Panc1 (cell line): ENCODE data around the gene SYCE3.

ENCODE experiments used
- CTCF ChIP-seq: fragments of 450-650 bp; IDR thresholded peaks from 2 replicates; pipeline ENCODE4 v1.5.1; 2017; ENCODE audit warnings: mild to moderate bottlenecking
- POLR2AphosphoS5 ChIP-seq: IDR thresholded peaks from 2 replicates; pipeline ENCODE4 v1.6.1; 2012; ENCODE audit warnings: mild to moderate bottlenecking, low read depth, low read length, moderate library complexity
- SIN3A ChIP-seq: IDR thresholded peaks from 2 replicates; pipeline ENCODE4 v1.6.1; 2012; ENCODE audit warnings: low read depth, mild to moderate bottlenecking, low read length, moderate library complexity, borderline replicate concordance; ENCODE audit not compliant: insufficient read depth
- TCF7L2 ChIP-seq: IDR thresholded peaks from 2 replicates; pipeline ENCODE4 v1.6.1; 2011; ENCODE audit warnings: mild to moderate bottlenecking, low read depth, low read length, inconsistent platforms
- TF ChIP-seq, protein P1 (sequence below), 2 experiments: IDR thresholded peaks; 2 replicates each; pipeline ENCODE4 v1.6.1; 2011 to 2012; ENCODE audit warnings: low read depth in 2 of 2, control low read depth in 1 of 2, low read length in 1 of 2, mild to moderate bottlenecking in 1 of 2, moderate library complexity in 1 of 2; ENCODE audit not compliant: insufficient read depth in 1 of 2

DNA sequence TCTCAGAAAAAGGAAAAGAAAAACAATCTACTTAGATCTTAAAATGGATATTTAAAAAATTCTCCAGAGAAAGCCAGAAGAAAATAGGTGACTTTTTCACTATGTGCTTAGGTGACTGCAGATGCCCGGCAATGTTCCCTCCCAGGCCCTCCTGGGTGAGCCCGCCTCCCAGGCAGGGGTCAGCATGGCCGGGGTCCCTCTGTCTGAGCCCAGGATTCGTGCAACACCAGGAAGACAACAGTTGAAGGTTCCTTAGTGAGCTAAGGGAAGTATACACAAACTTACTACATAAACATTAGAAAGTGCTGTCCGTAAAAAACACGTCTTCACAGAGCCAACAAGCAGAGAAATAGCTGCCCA, 49.4 kb upstream of the SYCE3 start:
- TF ChIP-seq CTCF = no peak
- TF ChIP-seq POLR2AphosphoS5 = no peak
- TF ChIP-seq, protein P1, sequence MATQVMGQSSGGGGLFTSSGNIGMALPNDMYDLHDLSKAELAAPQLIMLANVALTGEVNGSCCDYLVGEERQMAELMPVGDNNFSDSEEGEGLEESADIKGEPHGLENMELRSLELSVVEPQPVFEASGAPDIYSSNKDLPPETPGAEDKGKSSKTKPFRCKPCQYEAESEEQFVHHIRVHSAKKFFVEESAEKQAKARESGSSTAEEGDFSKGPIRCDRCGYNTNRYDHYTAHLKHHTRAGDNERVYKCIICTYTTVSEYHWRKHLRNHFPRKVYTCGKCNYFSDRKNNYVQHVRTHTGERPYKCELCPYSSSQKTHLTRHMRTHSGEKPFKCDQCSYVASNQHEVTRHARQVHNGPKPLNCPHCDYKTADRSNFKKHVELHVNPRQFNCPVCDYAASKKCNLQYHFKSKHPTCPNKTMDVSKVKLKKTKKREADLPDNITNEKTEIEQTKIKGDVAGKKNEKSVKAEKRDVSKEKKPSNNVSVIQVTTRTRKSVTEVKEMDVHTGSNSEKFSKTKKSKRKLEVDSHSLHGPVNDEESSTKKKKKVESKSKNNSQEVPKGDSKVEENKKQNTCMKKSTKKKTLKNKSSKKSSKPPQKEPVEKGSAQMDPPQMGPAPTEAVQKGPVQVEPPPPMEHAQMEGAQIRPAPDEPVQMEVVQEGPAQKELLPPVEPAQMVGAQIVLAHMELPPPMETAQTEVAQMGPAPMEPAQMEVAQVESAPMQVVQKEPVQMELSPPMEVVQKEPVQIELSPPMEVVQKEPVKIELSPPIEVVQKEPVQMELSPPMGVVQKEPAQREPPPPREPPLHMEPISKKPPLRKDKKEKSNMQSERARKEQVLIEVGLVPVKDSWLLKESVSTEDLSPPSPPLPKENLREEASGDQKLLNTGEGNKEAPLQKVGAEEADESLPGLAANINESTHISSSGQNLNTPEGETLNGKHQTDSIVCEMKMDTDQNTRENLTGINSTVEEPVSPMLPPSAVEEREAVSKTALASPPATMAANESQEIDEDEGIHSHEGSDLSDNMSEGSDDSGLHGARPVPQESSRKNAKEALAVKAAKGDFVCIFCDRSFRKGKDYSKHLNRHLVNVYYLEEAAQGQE (IDR thresholded peaks at IDR 0.05; ENCODE audit: insufficient read depth in 1 of 2, low read depth in 2 of 2, low read length in 1 of 2) = no peak
- no peak for TF ChIP-seq TCF7L2
- TF ChIP-seq SIN3A = no peak
